HepG2 (cell line): ENCODE results near the gene SPACDR. TPM values are rescaled to one million over a fixed set of nuclear protein-coding genes. Genes with fewer than 3 reads are reported as not detected.

Experiments used
- FOXP1 ChIP-seq, 2 experiments: fragments of 450-650 bp in 1 of 2; IDR thresholded peaks; 2 replicates each; pipeline ENCODE4 v1.6.1; 2017 to 2018; ENCODE audit warnings: antibody characterized with exemption in 1 of 2
- GZF1 ChIP-seq: sonication (generic); formaldehyde crosslinking; IDR thresholded peaks from 2 replicates; pipeline ENCODE4 v1.5.1; 2020; ENCODE audit warnings: mild to moderate bottlenecking, missing genetic modification reagents
- KDM1A ChIP-seq: IDR thresholded peaks from 2 replicates; pipeline ENCODE4 v1.6.1; 2016; ENCODE audit warnings: missing compliant biosample characterization
- NCOA2 ChIP-seq: sonication (generic); formaldehyde crosslinking; IDR thresholded peaks from 2 replicates; pipeline ENCODE4 v1.8.0; 2022; ENCODE audit warnings: inconsistent platforms
- NFKBIZ ChIP-seq: IDR thresholded peaks from 2 replicates; pipeline ENCODE4 v1.6.1; 2018; ENCODE audit warnings: missing genetic modification reagents, missing compliant biosample characterization
- SIX4 ChIP-seq: sonication (generic); formaldehyde crosslinking; IDR thresholded peaks from 2 replicates; pipeline ENCODE4 v1.4.0; 2020; ENCODE audit warnings: missing genetic modification reagents
- SNAI1 ChIP-seq: sonication (generic); formaldehyde crosslinking; IDR thresholded peaks from 2 replicates; pipeline ENCODE4 v1.5.0; 2020; ENCODE audit warnings: mild to moderate bottlenecking, missing genetic modification reagents, borderline replicate concordance
- ZNF224 ChIP-seq: sonication (generic); formaldehyde crosslinking; IDR thresholded peaks from 2 replicates; pipeline ENCODE4 v1.5.0; 2020; ENCODE audit warnings: mild to moderate bottlenecking, missing genetic modification reagents
- ZNF496 ChIP-seq: sonication (generic); formaldehyde crosslinking; IDR thresholded peaks from 2 replicates; pipeline ENCODE4 v1.8.1; 2023; ENCODE audit warnings: mild to moderate bottlenecking, moderate library complexity, missing genetic modification reagents; ENCODE audit not compliant: insufficient replicate concordance
- ZNF766 ChIP-seq: sonication (generic); formaldehyde crosslinking; IDR thresholded peaks from 2 replicates; pipeline ENCODE4 v1.5.0; 2020; ENCODE audit warnings: missing genetic modification reagents, borderline replicate concordance
- ZNF768 ChIP-seq: sonication (generic); formaldehyde crosslinking; IDR thresholded peaks from 2 replicates; pipeline ENCODE4 v1.4.0; 2020; ENCODE audit warnings: missing genetic modification reagents
- ZNF777 ChIP-seq: sonication (generic); formaldehyde crosslinking; IDR thresholded peaks from 2 replicates; pipeline ENCODE4 v1.4.0; 2020; ENCODE audit warnings: missing genetic modification reagents
- polyA plus RNA-seq, 8 experiments: library from polyadenylated mRNA; depleted of rRNA in 3 of 8; stranded (reverse) in 7 of 8; unstranded in 1 of 8; fragments of >200 nt; fragmentation: Illumina TruSeq in 4 of 8; extraction: Trizol in 4 of 8; gene quantifications; 2 replicates each; pipeline versions ENCODE4 v1.2.1 to v1.2.3, GENCODE V29; 2011 to 2016; ENCODE audit warnings: low read depth in 4 of 8, missing spikeins in 1 of 8, mixed read lengths in 1 of 8; ENCODE audit not compliant: insufficient read depth in 1 of 8
- total RNA-seq, 5 experiments: library from RNA; depleted of rRNA; stranded (reverse); fragments of >200 nt; fragmentation: Illumina TruSeq; extraction: Trizol; gene quantifications; 2 replicates each; pipeline ENCODE4 v1.2.3, GENCODE V29; 2016; ENCODE audit warnings: low read depth in 1 of 5
- TF ChIP-seq, protein P1 (sequence below): conservative IDR thresholded peaks from 2 replicates; pipeline ENCODE4 v1.6.1; 2018; ENCODE audit warnings: missing genetic modification reagents
- TF ChIP-seq, protein P2 (sequence below): sonication (generic); formaldehyde crosslinking; IDR thresholded peaks from 2 replicates; pipeline ENCODE4 v1.8.0; 2022; ENCODE audit warnings: missing genetic modification reagents, low read depth, mild to moderate bottlenecking, borderline replicate concordance
- TF ChIP-seq, protein P3 (sequence below): sonication (generic); formaldehyde crosslinking; IDR thresholded peaks from 2 replicates; pipeline ENCODE4 v1.9.0; 2021; ENCODE audit warnings: mild to moderate bottlenecking, missing genetic modification reagents
- TF ChIP-seq, protein P4 (sequence below): sonication (generic); formaldehyde crosslinking; conservative IDR thresholded peaks from 2 replicates; pipeline ENCODE4 v1.4.0; 2020; ENCODE audit warnings: missing genetic modification reagents
- TF ChIP-seq, protein P5 (sequence below): sonication (generic); formaldehyde crosslinking; IDR thresholded peaks from 2 replicates; pipeline ENCODE4 v1.9.0; 2021; ENCODE audit warnings: missing genetic modification reagents, mild to moderate bottlenecking, borderline replicate concordance

The SPACDR gene
- total and polyA plus RNA-seq, 2 of the 13 experiments (the other 11 are each of a cell fraction or from before 2014, with no cell fraction given) = 0.41 TPM; not detected in 1

DNA sequence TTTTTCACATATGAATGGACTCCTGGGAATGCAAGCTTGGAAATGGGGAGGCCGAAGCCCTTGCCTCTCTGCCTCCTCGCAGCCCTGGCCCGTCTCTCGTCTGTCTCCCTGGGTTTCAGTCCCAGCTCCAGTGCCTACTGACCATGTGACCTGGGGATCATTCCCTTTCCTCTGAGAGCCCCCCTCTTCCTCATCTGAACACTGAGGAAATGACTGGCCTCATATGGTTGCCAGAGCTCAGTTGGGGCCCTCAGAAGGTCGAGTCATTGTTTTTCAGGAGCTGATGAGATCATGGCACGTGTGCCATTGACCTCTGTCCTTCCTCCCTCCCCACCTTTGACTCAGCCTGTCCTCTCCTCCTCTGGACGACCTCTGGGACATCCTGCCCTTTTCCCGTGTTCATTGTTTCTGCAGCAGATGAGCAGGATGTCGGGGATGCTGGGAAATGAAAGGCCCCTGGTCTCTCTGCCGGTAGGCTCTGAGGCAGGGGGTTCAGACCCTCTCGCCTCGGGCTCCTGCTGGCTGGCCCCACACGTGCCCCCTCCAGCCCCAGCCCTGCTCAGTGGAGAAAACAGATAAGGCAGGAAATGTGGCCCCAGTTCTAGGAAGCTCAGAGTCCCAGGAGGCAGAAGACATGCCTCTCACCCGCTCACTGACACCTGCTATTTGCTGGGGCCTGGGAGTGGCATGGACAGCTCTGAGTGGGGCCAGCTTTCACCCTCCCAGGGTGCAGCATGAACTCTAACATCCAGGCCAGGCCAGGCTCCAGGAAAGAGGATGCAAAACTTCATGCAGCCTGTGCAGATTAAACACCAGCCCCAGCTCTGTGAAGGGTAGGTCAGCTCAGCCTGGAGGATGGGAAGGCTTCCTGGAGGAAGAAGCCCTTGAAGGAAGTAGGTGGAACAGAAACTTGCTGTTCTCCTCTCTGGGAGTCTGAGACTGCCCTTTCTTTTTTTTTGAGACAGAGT is 19.5 kb downstream of the SPACDR start (continued):
- TF ChIP-seq KDM1A (CRISPR knock-in tag) (peak; percentile 78; the same call in 1 of the 2 replicates), SNAI1 (CRISPR knock-in tag) (no peak), SIX4 (CRISPR knock-in tag) (no peak), NCOA2 (CRISPR knock-in tag) (peak; percentile 79), ZNF224 (no peak; the same call in 1 of the 2 replicates), ZNF777 (CRISPR knock-in tag) (no peak), GZF1 (CRISPR knock-in tag) (no peak), ZNF768 (no peak; the same call in 1 of the 2 replicates), ZNF766 (no peak), ZNF496 (CRISPR knock-in tag) (no peak), NFKBIZ (CRISPR knock-in tag) (peak; percentile 86; the same call in 1 of the 2 replicates), FOXP1 (IDR thresholded peaks at IDR 0.05) (no peak), FOXP1 (CRISPR knock-in tag; IDR thresholded peaks at IDR 0.05) (peak; percentile 80)
- TF ChIP-seq, protein P1, sequence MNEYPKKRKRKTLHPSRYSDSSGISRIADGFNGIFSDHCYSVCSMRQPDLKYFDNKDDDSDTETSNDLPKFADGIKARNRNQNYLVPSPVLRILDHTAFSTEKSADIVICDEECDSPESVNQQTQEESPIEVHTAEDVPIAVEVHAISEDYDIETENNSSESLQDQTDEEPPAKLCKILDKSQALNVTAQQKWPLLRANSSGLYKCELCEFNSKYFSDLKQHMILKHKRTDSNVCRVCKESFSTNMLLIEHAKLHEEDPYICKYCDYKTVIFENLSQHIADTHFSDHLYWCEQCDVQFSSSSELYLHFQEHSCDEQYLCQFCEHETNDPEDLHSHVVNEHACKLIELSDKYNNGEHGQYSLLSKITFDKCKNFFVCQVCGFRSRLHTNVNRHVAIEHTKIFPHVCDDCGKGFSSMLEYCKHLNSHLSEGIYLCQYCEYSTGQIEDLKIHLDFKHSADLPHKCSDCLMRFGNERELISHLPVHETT (CRISPR knock-in tag) = 0 out of 2 replicates have a peak, but pooled peaks have one; percentile 36
- TF ChIP-seq, protein P2, sequence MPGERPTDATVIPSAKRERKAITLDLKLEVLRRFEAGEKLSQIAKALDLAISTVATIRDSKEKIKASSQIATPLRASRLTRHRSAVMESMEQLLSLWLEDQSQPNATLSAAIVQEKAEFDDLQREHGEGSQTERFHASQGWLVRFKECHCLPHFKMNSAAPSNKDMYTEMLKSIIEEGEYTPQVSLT = no peak
- TF ChIP-seq, protein P3, sequence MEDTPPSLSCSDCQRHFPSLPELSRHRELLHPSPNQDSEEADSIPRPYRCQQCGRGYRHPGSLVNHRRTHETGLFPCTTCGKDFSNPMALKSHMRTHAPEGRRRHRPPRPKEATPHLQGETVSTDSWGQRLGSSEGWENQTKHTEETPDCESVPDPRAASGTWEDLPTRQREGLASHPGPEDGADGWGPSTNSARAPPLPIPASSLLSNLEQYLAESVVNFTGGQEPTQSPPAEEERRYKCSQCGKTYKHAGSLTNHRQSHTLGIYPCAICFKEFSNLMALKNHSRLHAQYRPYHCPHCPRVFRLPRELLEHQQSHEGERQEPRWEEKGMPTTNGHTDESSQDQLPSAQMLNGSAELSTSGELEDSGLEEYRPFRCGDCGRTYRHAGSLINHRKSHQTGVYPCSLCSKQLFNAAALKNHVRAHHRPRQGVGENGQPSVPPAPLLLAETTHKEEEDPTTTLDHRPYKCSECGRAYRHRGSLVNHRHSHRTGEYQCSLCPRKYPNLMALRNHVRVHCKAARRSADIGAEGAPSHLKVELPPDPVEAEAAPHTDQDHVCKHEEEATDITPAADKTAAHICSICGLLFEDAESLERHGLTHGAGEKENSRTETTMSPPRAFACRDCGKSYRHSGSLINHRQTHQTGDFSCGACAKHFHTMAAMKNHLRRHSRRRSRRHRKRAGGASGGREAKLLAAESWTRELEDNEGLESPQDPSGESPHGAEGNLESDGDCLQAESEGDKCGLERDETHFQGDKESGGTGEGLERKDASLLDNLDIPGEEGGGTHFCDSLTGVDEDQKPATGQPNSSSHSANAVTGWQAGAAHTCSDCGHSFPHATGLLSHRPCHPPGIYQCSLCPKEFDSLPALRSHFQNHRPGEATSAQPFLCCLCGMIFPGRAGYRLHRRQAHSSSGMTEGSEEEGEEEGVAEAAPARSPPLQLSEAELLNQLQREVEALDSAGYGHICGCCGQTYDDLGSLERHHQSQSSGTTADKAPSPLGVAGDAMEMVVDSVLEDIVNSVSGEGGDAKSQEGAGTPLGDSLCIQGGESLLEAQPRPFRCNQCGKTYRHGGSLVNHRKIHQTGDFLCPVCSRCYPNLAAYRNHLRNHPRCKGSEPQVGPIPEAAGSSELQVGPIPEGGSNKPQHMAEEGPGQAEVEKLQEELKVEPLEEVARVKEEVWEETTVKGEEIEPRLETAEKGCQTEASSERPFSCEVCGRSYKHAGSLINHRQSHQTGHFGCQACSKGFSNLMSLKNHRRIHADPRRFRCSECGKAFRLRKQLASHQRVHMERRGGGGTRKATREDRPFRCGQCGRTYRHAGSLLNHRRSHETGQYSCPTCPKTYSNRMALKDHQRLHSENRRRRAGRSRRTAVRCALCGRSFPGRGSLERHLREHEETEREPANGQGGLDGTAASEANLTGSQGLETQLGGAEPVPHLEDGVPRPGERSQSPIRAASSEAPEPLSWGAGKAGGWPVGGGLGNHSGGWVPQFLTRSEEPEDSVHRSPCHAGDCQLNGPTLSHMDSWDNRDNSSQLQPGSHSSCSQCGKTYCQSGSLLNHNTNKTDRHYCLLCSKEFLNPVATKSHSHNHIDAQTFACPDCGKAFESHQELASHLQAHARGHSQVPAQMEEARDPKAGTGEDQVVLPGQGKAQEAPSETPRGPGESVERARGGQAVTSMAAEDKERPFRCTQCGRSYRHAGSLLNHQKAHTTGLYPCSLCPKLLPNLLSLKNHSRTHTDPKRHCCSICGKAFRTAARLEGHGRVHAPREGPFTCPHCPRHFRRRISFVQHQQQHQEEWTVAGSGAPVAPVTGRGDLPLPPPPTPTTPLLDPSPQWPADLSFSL (CRISPR knock-in tag) = no peak
- TF ChIP-seq, protein P4, sequence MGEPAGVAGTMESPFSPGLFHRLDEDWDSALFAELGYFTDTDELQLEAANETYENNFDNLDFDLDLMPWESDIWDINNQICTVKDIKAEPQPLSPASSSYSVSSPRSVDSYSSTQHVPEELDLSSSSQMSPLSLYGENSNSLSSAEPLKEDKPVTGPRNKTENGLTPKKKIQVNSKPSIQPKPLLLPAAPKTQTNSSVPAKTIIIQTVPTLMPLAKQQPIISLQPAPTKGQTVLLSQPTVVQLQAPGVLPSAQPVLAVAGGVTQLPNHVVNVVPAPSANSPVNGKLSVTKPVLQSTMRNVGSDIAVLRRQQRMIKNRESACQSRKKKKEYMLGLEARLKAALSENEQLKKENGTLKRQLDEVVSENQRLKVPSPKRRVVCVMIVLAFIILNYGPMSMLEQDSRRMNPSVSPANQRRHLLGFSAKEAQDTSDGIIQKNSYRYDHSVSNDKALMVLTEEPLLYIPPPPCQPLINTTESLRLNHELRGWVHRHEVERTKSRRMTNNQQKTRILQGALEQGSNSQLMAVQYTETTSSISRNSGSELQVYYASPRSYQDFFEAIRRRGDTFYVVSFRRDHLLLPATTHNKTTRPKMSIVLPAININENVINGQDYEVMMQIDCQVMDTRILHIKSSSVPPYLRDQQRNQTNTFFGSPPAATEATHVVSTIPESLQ (CRISPR knock-in tag) = no peak
- TF ChIP-seq, protein P5, sequence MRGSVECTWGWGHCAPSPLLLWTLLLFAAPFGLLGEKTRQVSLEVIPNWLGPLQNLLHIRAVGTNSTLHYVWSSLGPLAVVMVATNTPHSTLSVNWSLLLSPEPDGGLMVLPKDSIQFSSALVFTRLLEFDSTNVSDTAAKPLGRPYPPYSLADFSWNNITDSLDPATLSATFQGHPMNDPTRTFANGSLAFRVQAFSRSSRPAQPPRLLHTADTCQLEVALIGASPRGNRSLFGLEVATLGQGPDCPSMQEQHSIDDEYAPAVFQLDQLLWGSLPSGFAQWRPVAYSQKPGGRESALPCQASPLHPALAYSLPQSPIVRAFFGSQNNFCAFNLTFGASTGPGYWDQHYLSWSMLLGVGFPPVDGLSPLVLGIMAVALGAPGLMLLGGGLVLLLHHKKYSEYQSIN (CRISPR knock-in tag) = no peak
